ENCODE results near the gene CENPVL1.

The CENPVL1 gene

GRCh38 chrX:51743179-51743957 lies 33.1 kb downstream of the CENPVL1 start, which contains the start of gene GSPT2:
Gene GSPT2, plus strand, starts transcription at chrX:51743442. Its CDS starts 185 bp downstream, at chrX:51743627.
- Histone ChIP-seq H2BK5ac (ENCODE audit: low read length) (no peak within 1 kb of the TSS), H3K79me1 (ENCODE audit: low read length) (no peaks in the 10 kb centered on the region), H2AK5ac (ENCODE audit: low read length) (no peak within 1 kb of the TSS), H3K56ac (ENCODE audit: low read length) (peak within 1 kb of the TSS; percentile 93), H3K4me2 (ENCODE audit: low read length) (peak within 1 kb of the TSS; percentile 40), H3K79me2 (ENCODE audit: control insufficient read depth, insufficient read depth, low read length) (peaks cover 7% of the 10 kb centered on the region), H3K4me3 (ENCODE audit: low read length) (peak within 1 kb of the TSS; percentile 77), H3K9ac (ENCODE audit: low read length) (peak within 1 kb of the TSS; percentile 83), H3K18ac (ENCODE audit: low read length) (peak within 1 kb of the TSS; percentile 76), H3K4ac (ENCODE audit: low read depth, low read length) (peak within 1 kb of the TSS; percentile 16), H4K5ac (ENCODE audit: low read length) (no peak within 1 kb of the TSS), H4K8ac (ENCODE audit: low read depth, low read length) (no peak within 1 kb of the TSS), H2BK120ac (ENCODE audit: low read depth, low read length) (no peak within 1 kb of the TSS), H3K23ac (ENCODE audit: low read length) (no peak within 1 kb of the TSS), H3K27me3 (ENCODE audit: insufficient read depth, low read length, poor library complexity) (no peaks in the 10 kb centered on the region), H3K4me1 (ENCODE audit: control insufficient read depth, low read depth, low read length) (no peaks in the 10 kb centered on the region), H2BK15ac (replicated peaks; ENCODE audit: low read depth) (no peak within 1 kb of the TSS), H3K36me3 (ENCODE audit: control insufficient read depth, insufficient read depth, low read length) (no peaks in the 10 kb centered on the region), H3K27ac (ENCODE audit: low read depth, low read length) (no peak within 1 kb of the TSS)
- DNase-seq = peak; percentile 79
- WGBS (ENCODE audit: extremely low coverage, insufficient coverage, low lambda C conversion rate) = no CpG with 5 or more reads among the region's 63 CpGs

- Histone ChIP-seq H3K4me2 (ENCODE audit: low read length) (no peak overlapping the region), H2BK15ac (replicated peaks; ENCODE audit: low read depth) (no peak overlapping the region), H4K5ac (ENCODE audit: low read length) (no peak overlapping the region), H3K4ac (ENCODE audit: low read depth, low read length) (no peak overlapping the region), H3K9ac (ENCODE audit: low read length) (no peak overlapping the region), H2BK5ac (ENCODE audit: low read length) (no peak overlapping the region), H3K79me1 (ENCODE audit: low read length) (no peaks in the 10 kb centered on the region), H3K4me3 (ENCODE audit: low read length) (no peak overlapping the region), H2BK120ac (ENCODE audit: low read depth, low read length) (no peak overlapping the region), H3K36me3 (ENCODE audit: control insufficient read depth, insufficient read depth, low read length) (no peaks in the 10 kb centered on the region), H3K56ac (ENCODE audit: low read length) (no peak overlapping the region), H3K79me2 (ENCODE audit: control insufficient read depth, insufficient read depth, low read length) (peaks cover 7% of the 10 kb centered on the region), H3K23ac (ENCODE audit: low read length) (no peak overlapping the region), H3K27ac (ENCODE audit: low read depth, low read length) (no peak overlapping the region), H3K4me1 (ENCODE audit: control insufficient read depth, low read depth, low read length) (no peaks in the 10 kb centered on the region), H3K27me3 (ENCODE audit: insufficient read depth, low read length, poor library complexity) (no peaks in the 10 kb centered on the region), H4K8ac (ENCODE audit: low read depth, low read length) (no peak overlapping the region), H3K18ac (ENCODE audit: low read length) (no peak overlapping the region), H2AK5ac (ENCODE audit: low read length) (no peak overlapping the region)
- no peak for DNase-seq
Measured at GRCh38 chrX:51747671-51748070, 37.4 kb downstream of the CENPVL1 start.

- no CpG with 5 or more reads among the region's 6 CpGs for WGBS (ENCODE audit: extremely low coverage, insufficient coverage, low lambda C conversion rate)
- Histone ChIP-seq H3K56ac (ENCODE audit: low read length) (no peak overlapping the region), H3K4me1 (ENCODE audit: control insufficient read depth, low read depth, low read length) (no peaks in the 10 kb centered on the region)
Measured at GRCh38 chrX:51759055-51759839, 48.9 kb downstream of the CENPVL1 start.

GRCh38 chrX:51760657-51761056 lies 50.3 kb downstream of the CENPVL1 start:
- no peak overlapping the region for H3K18ac ChIP-seq (ENCODE audit: low read length)
- H2BK5ac ChIP-seq (ENCODE audit: low read length) = no peak overlapping the region
- no peak overlapping the region for H3K56ac ChIP-seq (ENCODE audit: low read length)
- H2BK120ac ChIP-seq (ENCODE audit: low read depth, low read length) = no peak overlapping the region
- H4K5ac ChIP-seq (ENCODE audit: low read length) = no peak overlapping the region
- DNase-seq = no peak
- H3K4ac ChIP-seq (ENCODE audit: low read depth, low read length) = no peak overlapping the region
- H3K79me1 ChIP-seq (ENCODE audit: low read length) = no peaks in the 10 kb centered on the region
- no peak overlapping the region for H4K8ac ChIP-seq (ENCODE audit: low read depth, low read length)
- H3K9ac ChIP-seq (ENCODE audit: low read length) = no peak overlapping the region
- no peak overlapping the region for H2AK5ac ChIP-seq (ENCODE audit: low read length)
- H3K36me3 ChIP-seq (ENCODE audit: control insufficient read depth, insufficient read depth, low read length) = no peaks in the 10 kb centered on the region
- no peaks in the 10 kb centered on the region for H3K79me2 ChIP-seq (ENCODE audit: control insufficient read depth, insufficient read depth, low read length)
- no peak overlapping the region for H2BK15ac ChIP-seq (replicated peaks; ENCODE audit: low read depth)
- H3K27ac ChIP-seq (ENCODE audit: low read depth, low read length) = no peak overlapping the region
- H3K4me1 ChIP-seq (ENCODE audit: control insufficient read depth, low read depth, low read length) = no peaks in the 10 kb centered on the region
- H3K4me2 ChIP-seq (ENCODE audit: low read length) = no peak overlapping the region
- WGBS (ENCODE audit: extremely low coverage, insufficient coverage, low lambda C conversion rate) = no CpG with 5 or more reads among the region's 4 CpGs
- no peaks in the 10 kb centered on the region for H3K27me3 ChIP-seq (ENCODE audit: insufficient read depth, low read length, poor library complexity)
- no peak overlapping the region for H3K23ac ChIP-seq (ENCODE audit: low read length)
- H3K4me3 ChIP-seq (ENCODE audit: low read length) = no peak overlapping the region

More at GRCh38 chrX:51759055-51759839, 48.9 kb downstream of the CENPVL1 start:
- Histone ChIP-seq H3K18ac (ENCODE audit: low read length) (no peak overlapping the region), H3K79me2 (ENCODE audit: control insufficient read depth, insufficient read depth, low read length) (no peaks in the 10 kb centered on the region), H2BK5ac (ENCODE audit: low read length) (no peak overlapping the region), H3K27me3 (ENCODE audit: insufficient read depth, low read length, poor library complexity) (no peaks in the 10 kb centered on the region), H4K8ac (ENCODE audit: low read depth, low read length) (no peak overlapping the region), H3K4me2 (ENCODE audit: low read length) (no peak overlapping the region), H3K27ac (ENCODE audit: low read depth, low read length) (no peak overlapping the region), H2BK120ac (ENCODE audit: low read depth, low read length) (no peak overlapping the region), H3K79me1 (ENCODE audit: low read length) (no peaks in the 10 kb centered on the region), H2BK15ac (replicated peaks; ENCODE audit: low read depth) (no peak overlapping the region), H4K5ac (ENCODE audit: low read length) (no peak overlapping the region), H3K23ac (ENCODE audit: low read length) (no peak overlapping the region), H3K4ac (ENCODE audit: low read depth, low read length) (no peak overlapping the region), H3K36me3 (ENCODE audit: control insufficient read depth, insufficient read depth, low read length) (no peaks in the 10 kb centered on the region), H2AK5ac (ENCODE audit: low read length) (no peak overlapping the region), H3K9ac (ENCODE audit: low read length) (no peak overlapping the region), H3K4me3 (ENCODE audit: low read length) (no peak overlapping the region)
- peak; percentile 54 for DNase-seq

All from mesendoderm (in vitro differentiated cells).